GM12878 (cell line): ENCODE measurements around the gene SPDYC. TPM values are rescaled to one million over a fixed set of nuclear protein-coding genes. Genes with fewer than 3 reads are reported as not detected.

Experiments used
- ATAC-seq: fragments of 200-7000 bp; cut with Tn5 transposase; 3 replicates; pipeline ENCODE4 v1.9.1; 2020; ENCODE audit warnings: mild to moderate bottlenecking, moderate library complexity
- BruUV-seq: library from RNA; stranded (reverse); fragments of 400-500 nt; replicated peaks from 2 replicates; lab custom pipeline; 2021; lab: Mats Ljungman, UMichigan
- CTCF ChIA-PET: fragments of 300-600 bp; sonication (Branson Sonifier 250); formaldehyde crosslinking; extraction: SDS; loops from one replicate; lab custom pipeline; 2021; ENCODE audit warnings: inconsistent platforms; lab: Yijun Ruan, JAX
- POLR2A ChIA-PET: fragments of 350-600 bp; formaldehyde crosslinking; extraction: SDS; loops from one replicate; lab custom pipeline; 2021; ENCODE audit warnings: inconsistent platforms; lab: Charles Lee
- RAD21 ChIA-PET: fragments of 300-600 bp; sonication (Branson Sonifier 250); formaldehyde crosslinking; loops from one replicate; lab custom pipeline; 2023; ENCODE audit warnings: antibody characterized with exemption; ENCODE audit not compliant: unreplicated experiment; lab: Charles Lee
- SMC1A ChIA-PET: fragments of 300-600 bp; sonication (Branson Sonifier 250); formaldehyde crosslinking; loops from one replicate; lab custom pipeline; 2023; ENCODE audit not compliant: unreplicated experiment, uncharacterized antibody; lab: Charles Lee
- DNase-seq: peaks from one replicate; pipeline ENCODE4 v3.0.0-alpha.2; 2011; ENCODE audit warnings: low read depth, low spot score
- FAIRE-seq: peaks from 3 replicates; lab custom pipeline; 2011; peaks lifted over from hg19 to GRCh38; lab: Jason Lieb, UNC
- H2AFZ ChIP-seq: 2 replicates; pipeline ENCODE4 v1.6.0; 2011; ENCODE audit warnings: low read depth, low read length, control low read depth; ENCODE audit not compliant: control insufficient read depth
- H3K27ac ChIP-seq: 2 replicates; pipeline ENCODE4 v1.5.1; 2011; ENCODE audit warnings: control low read depth; ENCODE audit not compliant: control insufficient read depth, insufficient read depth
- H3K27me3 ChIP-seq, 2 experiments: replicated peaks in 1 of 2; 2 replicates each; pipeline versions ENCODE4 v1.6.0 to v1.6.1; 2011; ENCODE audit warnings: low read length in 1 of 2; ENCODE audit not compliant: control insufficient read depth in 2 of 2, insufficient read depth in 2 of 2
- H3K36me3 ChIP-seq, 2 experiments: 2 replicates each; pipeline ENCODE4 v1.5.1; 2011; ENCODE audit warnings: low read length in 1 of 2; ENCODE audit not compliant: control insufficient read depth in 2 of 2, insufficient read depth in 2 of 2
- H3K4me1 ChIP-seq: 2 replicates; pipeline ENCODE4 v1.6.1; 2011; ENCODE audit warnings: mild to moderate bottlenecking, low read length, moderate library complexity, mixed read lengths; ENCODE audit not compliant: control insufficient read depth, insufficient read depth
- H3K4me2 ChIP-seq: 2 replicates; pipeline ENCODE4 v1.6.0; 2011; ENCODE audit warnings: control low read depth; ENCODE audit not compliant: control insufficient read depth, insufficient read depth
- H3K4me3 ChIP-seq: fragments of 200-600 bp; sonication (generic); 2 replicates; pipeline ENCODE4 v1.5.1; 2016
- H3K79me2 ChIP-seq: 2 replicates; pipeline ENCODE4 v1.6.0; 2011; ENCODE audit warnings: low read length; ENCODE audit not compliant: control insufficient read depth, insufficient read depth
- H3K9ac ChIP-seq: 2 replicates; pipeline ENCODE4 v1.8.0; 2011; ENCODE audit warnings: low read length, control low read depth, mixed read lengths; ENCODE audit not compliant: control insufficient read depth, insufficient read depth
- H3K9me3 ChIP-seq: replicated peaks from 3 replicates; pipeline ENCODE4 v1.5.1; 2011; ENCODE audit warnings: mild to moderate bottlenecking, low read length; ENCODE audit not compliant: control insufficient read depth, insufficient read depth
- H4K20me1 ChIP-seq: 2 replicates; pipeline ENCODE4 v1.6.0; 2011; ENCODE audit not compliant: control insufficient read depth, insufficient read depth
- BHLHE40 ChIP-seq, 2 experiments: fragments of 450-650 bp in 1 of 2; IDR thresholded peaks; 2 replicates each; pipeline ENCODE4 v1.6.1; 2011 to 2017; ENCODE audit warnings: low read depth in 2 of 2, borderline replicate concordance in 1 of 2, improper control_type of control experiment in 1 of 2, low read length in 1 of 2, mild to moderate bottlenecking in 1 of 2
- CHD2 ChIP-seq: IDR thresholded peaks from 2 replicates; pipeline ENCODE4 v1.6.1; 2011; ENCODE audit warnings: low read depth, low read length, improper control_type of control experiment, borderline replicate concordance
- E2F4 ChIP-seq: IDR thresholded peaks from 2 replicates; pipeline ENCODE4 v1.6.1; 2012; ENCODE audit warnings: low read depth, low read length, improper control_type of control experiment
- ELK1 ChIP-seq: IDR thresholded peaks from 2 replicates; pipeline ENCODE4 v1.6.1; 2012; ENCODE audit warnings: low read depth, low read length, improper control_type of control experiment
- HDAC2 ChIP-seq: fragments of 200-600 bp; sonication (generic); IDR thresholded peaks from 2 replicates; pipeline ENCODE4 v1.6.1; 2017
- JUND ChIP-seq: IDR thresholded peaks from 2 replicates; pipeline ENCODE4 v1.6.1; 2012; ENCODE audit warnings: low read depth, mild to moderate bottlenecking, low read length, improper control_type of control experiment, moderate library complexity
- NFYA ChIP-seq: IDR thresholded peaks from 2 replicates; pipeline ENCODE4 v1.6.1; 2011; ENCODE audit warnings: low read depth, mild to moderate bottlenecking, low read length, improper control_type of control experiment, borderline replicate concordance
- SP1 ChIP-seq: IDR thresholded peaks from one replicate; pipeline ENCODE4 v1.6.1; 2011; ENCODE audit warnings: low read depth, low read length
- STAT3 ChIP-seq: IDR thresholded peaks from 2 replicates; pipeline ENCODE4 v1.6.1; 2011; ENCODE audit warnings: low read depth, low read length, improper control_type of control experiment
- SUZ12 ChIP-seq: fragments of 200-600 bp; sonication (generic); IDR thresholded peaks from one replicate; pipeline ENCODE4 v1.6.1; 2018; ENCODE audit warnings: antibody characterized with exemption, mild to moderate bottlenecking; ENCODE audit not compliant: unreplicated experiment
- ZBTB33 ChIP-seq: fragments of 450-650 bp; IDR thresholded peaks from 2 replicates; pipeline ENCODE4 v1.6.1; 2017; ENCODE audit warnings: mild to moderate bottlenecking
- WGBS: methylation state at CpG from one replicate; pipeline ENCODE4 v1.1.6; 2016; ENCODE audit warnings: low lambda C conversion rate; ENCODE audit not compliant: insufficient replicate concordance, insufficient coverage; ENCODE audit errors: missing lambda C conversion rate; 5-methylcytosine and 5-hydroxymethylcytosine counted together
- in situ Hi-C: fragments of 300-500 bp; cut with MboI; formaldehyde crosslinking; loops from 9 replicates; pipeline ENCODE4 v1.14.3; 2018; ENCODE audit warnings: mixed read lengths
- intact Hi-C: fragments of 100-400 bp; cut with micrococcal nuclease; formaldehyde crosslinking; loops from one replicate; pipeline ENCODE4 v1.14.2; 2022; ENCODE audit not compliant: unreplicated experiment
- polyA plus RNA-seq, 11 experiments: library from polyadenylated mRNA; depleted of rRNA in 4 of 11; unstranded in 6 of 11; stranded (reverse) in 5 of 11; fragments of >200 nt; fragmentation: Nextera tagmentation in 4 of 11; fragmentation: Illumina TruSeq in 1 of 11; extraction: Ambion mirVana in 4 of 11; extraction: Trizol in 1 of 11; gene quantifications; 1 replicate in 1 of 11; 2 replicates in 10 of 11; pipeline versions ENCODE4 v1.2.1 to v1.2.3, GENCODE V29; 2011 to 2016; ENCODE audit warnings: inconsistent platforms in 2 of 11, missing spikeins in 2 of 11, low read depth in 1 of 11
- total RNA-seq, 4 experiments: library from RNA; depleted of rRNA in 3 of 4; stranded (reverse); fragments of >200 nt in 3 of 4; fragmentation: Illumina TruSeq in 1 of 4; extraction: Trizol in 1 of 4; gene quantifications; 2 replicates each; pipeline versions ENCODE4 v1.2.1 to v1.2.3, GENCODE V29; 2013 to 2021

Gene SPDYC
- total and polyA plus RNA-seq, 10 of the 15 experiments (the other 5 are each of a cell fraction or from before 2014, with no cell fraction given), result not detected

GRCh38 chr11:65205602-65205967 lies 35.6 kb downstream of the SPDYC start:
- SMC1A ChIA-PET, result interaction anchor here (0.7 to 1.0 kb wide), 3 partner anchors 124 to 305 kb away, joined by 3 read pairs; no protein-coding TSS in a partner anchor
- H3K4me1 ChIP-seq, result no peaks in the 10 kb centered on the region
- WGBS, result 87% methylated on average over 3 of the region's 3 CpGs
- no peak overlapping the region for H3K4me2 ChIP-seq
- no peak for DNase-seq
- H3K27ac ChIP-seq, result no peak overlapping the region
- in situ Hi-C loops (no loop called here), intact Hi-C loops (loop anchor here (2.0 to 10.0 kb wide), 2 partner anchors 49 to 109 kb away; partner anchors contain the start of gene CDC42EP2)
- no peaks in the 10 kb centered on the region for H4K20me1 ChIP-seq
- ATAC-seq, result no peak
- CTCF ChIA-PET, result interaction anchor here (0.5 to 6.4 kb wide), 15 partner anchors 9 to 128 kb away, joined by 3 to 43 read pairs (median 3); partner anchors contain the start of genes CDC42EP2 and DPF2
- H3K9ac ChIP-seq, result no peak overlapping the region
- H3K36me3 ChIP-seq, result peaks cover 2 to 14% of the 10 kb centered on the region in 2 experiments; a peak in 3 of 4 replicates
- POLR2A ChIA-PET, result interaction anchor here (0.5 kb wide), 1 partner anchor 326 kb away, joined by 5 read pairs; no protein-coding TSS in a partner anchor
- BruUV-seq, result no TSS peak
- TF ChIP-seq E2F4 (no peak), ELK1 (no peak), SP1 (no peak), ZBTB33 (no peak), BHLHE40 (IDR thresholded peaks at IDR 0.05; ENCODE audit: borderline replicate concordance in 1 of 2, low read depth in 2 of 2, low read length in 1 of 2) (no peak), CHD2 (no peak), STAT3 (no peak), HDAC2 (no peak), SUZ12 (no peak), JUND (no peak), NFYA (no peak)
- no peak for FAIRE-seq
- no peak overlapping the region for H3K4me3 ChIP-seq
- H3K9me3 ChIP-seq, result no peaks in the 10 kb centered on the region
- H3K27me3 ChIP-seq, result no peaks in the 10 kb centered on the region
- RAD21 ChIA-PET, result interaction anchor here (0.7 to 0.8 kb wide), 2 partner anchors 111 to 124 kb away, joined by 3 to 4 read pairs; no protein-coding TSS in a partner anchor
- no peaks in the 10 kb centered on the region for H3K79me2 ChIP-seq
- no peak overlapping the region for H2AFZ ChIP-seq
